ENCODE data around the gene ATP2C1.

ATP2C1 gene

DNA sequence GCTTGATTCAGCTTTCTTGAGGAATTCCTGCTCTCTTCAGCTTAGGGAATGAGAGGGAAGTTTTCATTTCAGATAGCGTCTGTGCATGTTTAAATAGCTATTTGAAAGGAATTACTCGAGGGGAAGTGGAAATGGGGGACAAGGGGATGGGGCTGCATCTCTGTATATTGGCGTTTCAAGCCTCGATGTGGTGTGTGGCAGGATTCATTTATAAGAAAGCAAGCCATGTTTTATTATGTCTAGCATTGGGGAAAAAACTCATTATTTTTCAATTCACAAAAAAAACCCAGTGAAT lies 1.0 kb downstream of the ATP2C1 start:
- H3K4me3 ChIP-seq (ENCODE audit: low read depth, low read length): peak overlapping the region; percentile 82
- TF ChIP-seq, protein P1, sequence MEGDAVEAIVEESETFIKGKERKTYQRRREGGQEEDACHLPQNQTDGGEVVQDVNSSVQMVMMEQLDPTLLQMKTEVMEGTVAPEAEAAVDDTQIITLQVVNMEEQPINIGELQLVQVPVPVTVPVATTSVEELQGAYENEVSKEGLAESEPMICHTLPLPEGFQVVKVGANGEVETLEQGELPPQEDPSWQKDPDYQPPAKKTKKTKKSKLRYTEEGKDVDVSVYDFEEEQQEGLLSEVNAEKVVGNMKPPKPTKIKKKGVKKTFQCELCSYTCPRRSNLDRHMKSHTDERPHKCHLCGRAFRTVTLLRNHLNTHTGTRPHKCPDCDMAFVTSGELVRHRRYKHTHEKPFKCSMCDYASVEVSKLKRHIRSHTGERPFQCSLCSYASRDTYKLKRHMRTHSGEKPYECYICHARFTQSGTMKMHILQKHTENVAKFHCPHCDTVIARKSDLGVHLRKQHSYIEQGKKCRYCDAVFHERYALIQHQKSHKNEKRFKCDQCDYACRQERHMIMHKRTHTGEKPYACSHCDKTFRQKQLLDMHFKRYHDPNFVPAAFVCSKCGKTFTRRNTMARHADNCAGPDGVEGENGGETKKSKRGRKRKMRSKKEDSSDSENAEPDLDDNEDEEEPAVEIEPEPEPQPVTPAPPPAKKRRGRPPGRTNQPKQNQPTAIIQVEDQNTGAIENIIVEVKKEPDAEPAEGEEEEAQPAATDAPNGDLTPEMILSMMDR (IDR thresholded peaks at IDR 0.05; ENCODE audit: low read depth, low read length, missing control alignments): no peak
- in situ Hi-C loops (cut with HindIII; ENCODE audit: low sequenced_read_pairs): no loop called here
- no peak for DNase-seq (ENCODE audit: low read depth)

DNA sequence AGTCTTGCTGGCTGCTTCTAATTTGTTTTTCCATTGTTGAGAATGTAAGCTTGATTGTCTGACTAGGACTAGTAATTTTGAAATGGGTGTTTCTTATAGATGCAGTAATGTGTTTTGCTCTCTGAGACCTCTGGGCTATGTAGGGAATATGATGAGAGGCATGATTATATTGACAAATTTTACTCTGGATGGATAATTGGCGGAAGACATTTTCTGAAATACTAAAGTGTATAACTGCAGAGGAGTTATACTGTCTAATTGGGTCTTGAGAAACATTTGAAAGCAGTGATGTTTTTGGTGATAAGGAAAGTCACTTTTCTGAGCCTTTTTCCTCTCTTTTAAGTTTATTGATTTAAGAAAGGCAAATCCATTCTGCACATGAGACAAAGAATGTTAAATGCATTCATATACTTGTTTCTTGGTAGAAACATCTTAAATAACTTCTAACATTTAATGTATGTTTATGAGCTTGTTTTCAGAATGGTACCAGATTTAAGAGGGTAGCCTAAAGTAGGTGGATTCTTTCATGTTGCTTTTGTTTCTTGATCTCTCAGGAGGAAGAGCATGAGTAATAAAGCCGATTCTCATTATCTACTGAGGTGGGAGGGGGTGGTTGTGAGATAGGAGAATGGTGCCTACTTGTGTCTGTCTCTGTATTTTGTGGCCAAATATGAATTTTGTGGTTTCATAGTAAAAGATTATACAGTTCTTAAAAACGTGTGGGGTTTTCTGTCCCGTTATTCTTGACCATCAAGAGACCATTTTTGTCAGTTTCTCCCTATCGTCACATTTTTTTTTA lies 2.0 kb downstream of the ATP2C1 start:
- peak overlapping the region; percentile 82 for H3K4me3 ChIP-seq (ENCODE audit: low read depth, low read length)
- TF ChIP-seq, protein P1 (IDR thresholded peaks at IDR 0.05; ENCODE audit: low read depth, low read length, missing control alignments): no peak
- no peak for DNase-seq (ENCODE audit: low read depth)
- in situ Hi-C loops (cut with HindIII; ENCODE audit: low sequenced_read_pairs): no loop called here

DNA sequence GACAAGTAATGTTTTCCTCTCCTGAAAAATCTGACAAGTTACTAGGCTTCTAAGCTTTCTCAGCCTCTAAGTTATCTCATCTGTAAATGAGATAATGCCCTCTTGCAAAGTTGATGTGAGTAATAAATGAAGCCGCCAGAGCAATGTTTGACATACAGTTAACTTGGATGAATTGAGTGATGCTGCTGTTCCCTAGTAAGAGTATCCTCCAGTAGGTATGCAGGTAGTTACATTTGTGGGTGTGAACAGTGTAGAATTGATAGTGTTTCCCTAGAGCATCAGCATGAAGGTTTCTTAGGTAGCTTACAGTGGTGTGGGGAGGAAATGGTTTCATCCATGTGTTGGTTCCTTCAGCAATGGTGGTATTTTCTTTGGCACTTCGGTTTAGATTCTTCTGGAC lies 3.4 kb downstream of the ATP2C1 start:
- TF ChIP-seq, protein P1 (IDR thresholded peaks at IDR 0.05; ENCODE audit: low read depth, low read length, missing control alignments): no peak
- in situ Hi-C loops (cut with HindIII; ENCODE audit: low sequenced_read_pairs): no loop called here
- DNase-seq (ENCODE audit: low read depth): no peak
- no peak overlapping the region for H3K4me3 ChIP-seq (ENCODE audit: low read depth, low read length)

DNA sequence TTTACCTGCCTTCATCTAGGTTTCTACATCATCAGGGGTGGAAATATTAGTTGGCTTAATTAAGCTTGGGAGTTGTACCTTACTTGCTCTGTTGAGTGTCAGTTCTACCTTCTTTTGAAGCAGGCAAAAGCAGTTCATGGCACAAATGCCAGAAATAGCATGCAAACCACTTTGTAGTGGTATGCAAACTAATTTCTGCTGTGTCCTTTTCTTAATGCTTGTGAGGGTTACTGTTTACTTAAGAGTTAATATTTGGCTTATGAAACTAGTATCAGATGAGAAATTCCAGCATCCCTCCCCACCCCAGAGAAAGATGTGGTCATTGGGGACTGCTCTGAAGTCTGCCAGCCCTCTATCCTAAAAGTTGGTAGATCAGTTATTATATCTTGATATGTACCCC lies 7.1 kb downstream of the ATP2C1 start:
- in situ Hi-C loops (cut with HindIII; ENCODE audit: low sequenced_read_pairs): no loop called here

DNA sequence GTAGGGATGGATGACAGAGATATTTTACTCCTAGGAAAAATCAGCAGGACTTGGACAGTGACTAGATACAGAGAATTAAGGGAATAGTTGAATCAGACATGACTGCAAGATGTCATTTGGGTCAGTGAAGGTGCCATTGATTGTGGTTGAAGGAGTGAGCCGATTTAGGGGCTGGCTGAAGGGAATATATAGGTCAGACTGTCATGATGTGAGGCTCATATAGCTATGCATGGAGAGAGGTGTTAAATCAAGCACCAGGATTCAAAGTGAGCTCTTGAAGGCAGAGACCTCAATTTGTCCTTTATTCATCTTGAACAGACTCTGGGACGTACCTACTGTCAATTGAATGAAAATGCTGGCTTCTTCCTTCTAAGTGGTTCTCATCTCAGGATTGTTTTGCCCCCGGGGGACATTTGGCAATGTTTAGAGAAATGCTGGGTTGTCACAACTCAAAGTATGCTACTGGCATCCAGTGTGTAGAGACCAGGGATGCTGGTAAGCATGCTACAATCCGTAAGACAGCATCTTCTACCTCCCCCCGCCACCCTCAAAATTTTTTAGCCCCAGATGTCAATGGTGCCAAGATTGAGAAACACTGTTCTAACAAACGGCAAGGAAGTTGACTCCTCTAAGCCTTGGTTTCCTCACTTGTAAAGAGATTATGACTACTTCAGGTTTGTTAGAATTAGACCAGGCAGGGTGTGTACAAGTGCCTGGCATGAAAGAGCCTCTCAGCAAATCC lies 7.8 kb downstream of the ATP2C1 start:
- no peak overlapping the region for H3K4me3 ChIP-seq (ENCODE audit: low read depth, low read length)
- DNase-seq (ENCODE audit: low read depth): no peak
- TF ChIP-seq, protein P1 (IDR thresholded peaks at IDR 0.05; ENCODE audit: low read depth, low read length, missing control alignments): no peak
- in situ Hi-C loops (cut with HindIII; ENCODE audit: low sequenced_read_pairs): no loop called here

More for the DNA sequence above, 7.1 kb downstream of the ATP2C1 start:
- no peak overlapping the region for H3K4me3 ChIP-seq (ENCODE audit: low read depth, low read length)
- no peak for DNase-seq (ENCODE audit: low read depth)
- TF ChIP-seq, protein P1 (IDR thresholded peaks at IDR 0.05; ENCODE audit: low read depth, low read length, missing control alignments): no peak

DNA sequence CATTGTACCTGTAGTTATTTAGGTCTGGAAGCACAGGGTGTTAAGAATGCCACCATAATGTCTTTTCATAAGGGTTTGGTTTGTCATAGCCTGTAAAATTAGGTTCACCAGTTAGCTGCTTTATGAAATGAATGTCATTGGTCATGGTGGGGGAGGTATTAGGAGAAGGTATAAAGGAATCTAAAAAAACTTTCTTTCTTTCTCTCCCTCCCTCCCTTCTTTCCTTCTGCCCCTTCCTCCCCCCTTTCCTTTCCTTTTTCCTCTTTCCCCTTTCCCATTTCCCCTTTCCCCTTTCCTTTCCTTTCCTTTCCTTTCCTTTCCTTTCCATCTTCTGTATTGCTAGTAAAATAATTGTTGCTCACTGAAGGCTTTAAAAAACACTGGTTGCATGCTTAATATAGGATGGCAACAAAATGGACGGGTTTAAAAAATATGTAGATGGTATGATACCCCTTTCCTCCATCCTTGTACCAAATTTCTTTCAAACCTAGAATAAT lies 9.6 kb downstream of the ATP2C1 start:
- no peak overlapping the region for H3K4me3 ChIP-seq (ENCODE audit: low read depth, low read length)
- no peak for DNase-seq (ENCODE audit: low read depth)
- in situ Hi-C loops (cut with HindIII; ENCODE audit: low sequenced_read_pairs): no loop called here
- TF ChIP-seq, protein P1 (IDR thresholded peaks at IDR 0.05; ENCODE audit: low read depth, low read length, missing control alignments): no peak
